Activated CD4-positive, alpha-beta memory T cell treated with anti-CD3 and anti-CD28 coated beads for 36 hours (primary cell): ENCODE data around the gene SDC4. TPM values are rescaled to one million over a fixed set of nuclear protein-coding genes. Genes with fewer than 3 reads are reported as not detected.

Source experiments
- CTCF ChIA-PET: fragments of 350-600 bp; sonication (Branson Sonifier 250); formaldehyde crosslinking; loops from one replicate; lab custom pipeline; 2021; ENCODE audit warnings: antibody characterized with exemption, inconsistent platforms; lab: Charles Lee
- POLR2A ChIA-PET: fragments of 350-600 bp; sonication (Branson Sonifier 250); formaldehyde crosslinking; loops from one replicate; lab custom pipeline; 2021; ENCODE audit warnings: antibody characterized with exemption; lab: Charles Lee
- DNase-seq: peaks from one replicate; pipeline ENCODE4 v3.0.0-alpha.2; 2020
- H3K27ac Mint-ChIP-seq: one replicate; pipeline ENCODE4 v1.8.0; 2021; ENCODE audit warnings: mixed read lengths
- H3K27me3 Mint-ChIP-seq: one replicate; pipeline ENCODE4 v1.8.0; 2021; ENCODE audit warnings: mixed read lengths
- H3K36me3 Mint-ChIP-seq: one replicate; pipeline ENCODE4 v1.8.0; 2021; ENCODE audit warnings: mixed read lengths
- H3K4me1 Mint-ChIP-seq: one replicate; pipeline ENCODE4 v1.8.0; 2021; ENCODE audit warnings: low read depth, mixed read lengths
- H3K4me3 Mint-ChIP-seq: one replicate; pipeline ENCODE4 v1.8.0; 2021; ENCODE audit warnings: mild to moderate bottlenecking, mixed read lengths
- H3K9me3 Mint-ChIP-seq: one replicate; pipeline ENCODE4 v1.8.0; 2021; ENCODE audit warnings: mixed read lengths
- intact Hi-C: fragments of 100-400 bp; cut with micrococcal nuclease; formaldehyde crosslinking; loops from one replicate; pipeline ENCODE4 v1.15.1; 2023
- total RNA-seq, 2 experiments: library from RNA; stranded (reverse); gene quantifications; one replicate each; pipeline ENCODE4 v1.2.3, GENCODE V29; 2021

Gene SDC4, protein sequence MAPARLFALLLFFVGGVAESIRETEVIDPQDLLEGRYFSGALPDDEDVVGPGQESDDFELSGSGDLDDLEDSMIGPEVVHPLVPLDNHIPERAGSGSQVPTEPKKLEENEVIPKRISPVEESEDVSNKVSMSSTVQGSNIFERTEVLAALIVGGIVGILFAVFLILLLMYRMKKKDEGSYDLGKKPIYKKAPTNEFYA
- total RNA-seq: 10 to 100 TPM; 67.8 to 69.8 TPM

GRCh38 chr20:45347936-45348778, at the start of gene SDC4:
Gene SDC4, minus strand, starts transcription at chr20:45348424. Its CDS starts 40 bp downstream, at chr20:45348384.
- Mint-ChIP-seq H3K9me3 (no peaks in the 10 kb centered on the region), H3K4me1 (peaks cover 43% of the 10 kb centered on the region), H3K36me3 (peaks cover 13% of the 10 kb centered on the region), H3K27me3 (no peaks in the 10 kb centered on the region), H3K4me3 (peak within 1 kb of the TSS; percentile 86), H3K27ac (peak within 1 kb of the TSS; percentile 76)
- ChIA-PET CTCF (interaction anchor here (0.7 to 5.3 kb wide), 8 partner anchors 11 to 88 kb away, joined by 3 to 33 read pairs (median 6); partner anchors contain the start of gene SYS1), POLR2A (interaction anchor here (0.6 to 3.6 kb wide), 5 partner anchors 8 to 403 kb away, joined by 3 to 16 read pairs (median 3); partner anchors contain the start of gene SYS1)
- peak; percentile 76 for DNase-seq
- intact Hi-C loops: loop anchor here (2.0 kb wide), 2 partner anchors 15 to 29 kb away; partner anchors contain the start of gene SYS1

DNA sequence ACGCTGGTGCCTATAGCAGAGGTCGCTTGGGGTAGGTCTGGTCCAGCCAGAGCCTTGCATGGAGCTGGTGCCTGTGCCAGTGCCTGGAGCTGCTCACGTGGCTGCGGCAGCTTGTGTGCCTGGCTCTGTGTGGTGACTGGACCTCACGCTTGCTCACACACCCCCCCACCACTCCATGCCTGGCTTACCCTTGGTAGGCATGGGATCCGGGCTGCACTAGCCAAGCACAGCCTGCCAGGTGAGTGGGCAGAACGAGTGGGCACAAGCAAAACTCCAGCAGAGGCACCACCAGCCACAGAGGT, 46.8 kb upstream of the SDC4 start:
- DNase-seq: no peak
- POLR2A ChIA-PET: no interaction called here
- Mint-ChIP-seq H3K4me3 (no peak overlapping the region), H3K9me3 (peaks cover 8% of the 10 kb centered on the region), H3K4me1 (peaks cover 8% of the 10 kb centered on the region), H3K36me3 (peaks cover 4% of the 10 kb centered on the region), H3K27me3 (no peaks in the 10 kb centered on the region), H3K27ac (no peak overlapping the region)
- intact Hi-C loops: no loop called here
- CTCF ChIA-PET: interaction anchor here (0.8 to 1.6 kb wide), 3 partner anchors 10 to 283 kb away, joined by 3 to 4 read pairs (median 4); partner anchors contain the start of gene SYS1

DNA sequence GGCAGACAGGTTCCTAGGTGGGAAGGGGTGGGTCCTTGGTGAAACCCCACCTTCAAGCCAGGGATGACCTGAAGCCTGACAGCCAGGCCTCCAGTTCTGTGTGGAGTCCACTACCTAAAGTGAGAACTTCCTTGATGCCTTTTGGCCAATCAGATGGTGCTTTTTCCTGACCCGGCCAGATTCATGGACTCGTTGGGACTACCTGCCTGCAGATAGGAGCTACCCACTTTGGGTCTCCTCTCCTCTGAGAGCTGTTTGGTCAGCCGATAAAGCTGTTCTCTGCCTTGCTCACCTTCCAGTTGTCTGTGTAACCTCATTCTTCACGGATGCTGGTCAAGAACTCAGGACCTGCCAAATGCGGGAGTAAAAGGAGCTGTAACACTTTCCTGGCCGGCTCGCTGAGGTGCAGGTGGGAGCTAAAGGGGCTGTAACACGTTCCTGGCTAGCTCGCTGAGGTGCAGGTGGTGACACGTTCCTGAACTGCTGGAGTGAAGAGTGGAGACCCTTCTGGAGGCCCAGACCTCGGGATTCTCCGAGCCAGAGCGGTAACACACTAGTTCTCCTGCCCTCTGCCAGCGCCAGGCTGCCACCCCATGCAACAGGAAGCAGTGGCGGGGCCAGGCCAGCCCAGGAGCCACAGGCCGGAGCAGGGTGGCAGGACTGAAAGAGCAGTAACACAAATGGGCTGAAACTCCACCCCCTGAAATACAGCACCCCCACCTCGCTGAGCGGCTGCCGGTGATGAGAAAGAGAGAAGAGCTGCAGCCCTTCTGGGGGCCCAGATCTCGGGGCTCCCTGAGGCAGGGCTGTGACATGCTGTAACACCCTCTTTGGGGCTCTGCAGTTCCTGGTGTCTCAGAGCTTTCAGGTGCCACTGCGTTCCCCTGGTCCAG, 46.2 kb upstream of the SDC4 start:
- H3K27me3 Mint-ChIP-seq: no peaks in the 10 kb centered on the region
- ChIA-PET CTCF (interaction anchor here (0.8 to 1.6 kb wide), 4 partner anchors 10 to 282 kb away, joined by 3 to 5 read pairs (median 4); partner anchors contain the start of gene SYS1), POLR2A (no interaction called here)
- intact Hi-C loops: no loop called here
- no peaks in the 10 kb centered on the region for H3K36me3 Mint-ChIP-seq
- H3K4me1 Mint-ChIP-seq: peaks cover 8% of the 10 kb centered on the region
- H3K27ac Mint-ChIP-seq: no peak overlapping the region
- H3K4me3 Mint-ChIP-seq: no peak overlapping the region
- DNase-seq: no peak
- peaks cover 2% of the 10 kb centered on the region for H3K9me3 Mint-ChIP-seq

GRCh38 chr20:45392733-45393132, 44.5 kb upstream of the SDC4 start:
- DNase-seq: no peak
- Mint-ChIP-seq H3K27ac (no peak overlapping the region), H3K4me1 (peaks cover 14% of the 10 kb centered on the region), H3K27me3 (no peaks in the 10 kb centered on the region), H3K36me3 (peaks cover 3% of the 10 kb centered on the region), H3K9me3 (no peaks in the 10 kb centered on the region), H3K4me3 (no peak overlapping the region)
- POLR2A ChIA-PET: no interaction called here
- intact Hi-C loops: no loop called here
- CTCF ChIA-PET: interaction anchor here (0.6 to 3.8 kb wide), 3 partner anchors 19 to 44 kb away, joined by 3 to 18 read pairs (median 5); partner anchors contain the start of gene SYS1

DNA sequence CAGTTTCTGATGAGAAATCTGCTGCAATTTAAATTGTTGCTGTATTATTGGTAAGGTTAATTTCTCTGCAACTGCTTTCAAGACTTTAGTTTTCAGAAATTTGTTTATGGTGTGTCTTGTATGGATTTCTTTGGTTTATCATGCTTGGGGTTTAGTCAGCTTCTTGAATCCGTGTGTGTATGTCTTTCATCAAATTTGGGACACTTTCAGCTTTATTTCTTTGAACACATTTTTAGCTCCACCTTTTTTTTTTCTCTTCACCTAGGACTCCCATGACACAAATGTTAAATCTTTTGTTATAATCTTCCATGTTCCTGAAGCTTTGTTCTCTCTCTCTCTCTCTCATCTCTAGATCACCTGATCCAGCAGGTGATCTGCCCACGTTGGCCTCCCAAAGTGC, 43.3 kb upstream of the SDC4 start:
- intact Hi-C loops: no loop called here
- H3K36me3 Mint-ChIP-seq: peaks cover 6% of the 10 kb centered on the region
- no peaks in the 10 kb centered on the region for H3K27me3 Mint-ChIP-seq
- no peak overlapping the region for H3K4me3 Mint-ChIP-seq
- ChIA-PET CTCF (interaction anchor here (1.6 to 3.8 kb wide), 2 partner anchors 18 to 29 kb away, joined by 5 to 18 read pairs; partner anchors contain the start of gene SYS1), POLR2A (no interaction called here)
- H3K4me1 Mint-ChIP-seq: peaks cover 24% of the 10 kb centered on the region
- DNase-seq: no peak
- H3K9me3 Mint-ChIP-seq: peaks cover 4% of the 10 kb centered on the region
- H3K27ac Mint-ChIP-seq: no peak overlapping the region

DNA sequence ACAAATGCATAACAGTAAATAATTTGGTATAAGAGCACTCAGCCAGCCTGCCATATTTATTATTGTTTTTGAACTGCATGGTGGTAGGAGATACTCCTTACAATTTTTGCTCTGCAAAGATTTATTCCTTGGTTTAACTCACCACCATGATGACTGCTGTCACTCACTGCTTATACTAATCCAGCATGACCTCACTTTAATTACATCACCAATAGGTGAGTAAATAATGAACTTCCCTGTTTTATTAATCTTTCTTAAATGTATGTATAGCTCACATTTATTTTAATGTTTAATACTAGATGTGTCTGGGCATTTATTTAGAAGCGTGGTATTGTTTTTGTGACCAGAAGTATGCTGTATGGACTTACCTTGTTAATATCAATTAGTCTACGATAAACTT, 42.7 kb upstream of the SDC4 start:
- no peak for DNase-seq
- H3K27ac Mint-ChIP-seq: no peak overlapping the region
- CTCF ChIA-PET: interaction anchor here (3.8 kb wide), 1 partner anchor 17 kb away, joined by 18 read pairs; no protein-coding TSS in a partner anchor
- peaks cover 24% of the 10 kb centered on the region for H3K4me1 Mint-ChIP-seq
- peaks cover 4% of the 10 kb centered on the region for H3K9me3 Mint-ChIP-seq
- H3K27me3 Mint-ChIP-seq: no peaks in the 10 kb centered on the region
- peaks cover 6% of the 10 kb centered on the region for H3K36me3 Mint-ChIP-seq
- H3K4me3 Mint-ChIP-seq: no peak overlapping the region
- intact Hi-C loops: no loop called here
- POLR2A ChIA-PET: no interaction called here

DNA sequence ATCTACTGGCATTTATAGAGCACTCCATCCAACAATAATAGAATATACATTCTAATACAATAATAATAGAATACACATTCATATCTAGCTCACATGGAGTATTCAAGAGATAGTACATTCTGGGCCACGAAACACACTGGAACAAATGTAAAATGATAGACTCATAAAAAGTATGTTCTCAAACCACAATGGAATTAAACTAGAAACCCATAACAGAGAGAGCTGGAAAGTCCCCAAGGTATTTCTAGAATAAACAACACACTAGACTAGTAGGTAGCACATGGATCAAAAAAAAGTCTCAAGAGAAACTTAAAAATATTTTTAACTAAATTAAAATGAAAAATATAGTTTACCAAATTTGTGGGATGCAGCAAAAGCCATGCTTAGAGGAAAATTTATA, 39.0 kb upstream of the SDC4 start:
- Mint-ChIP-seq H3K27me3 (no peaks in the 10 kb centered on the region), H3K4me1 (peaks cover 24% of the 10 kb centered on the region), H3K9me3 (peaks cover 4% of the 10 kb centered on the region), H3K27ac (no peak overlapping the region), H3K4me3 (no peak overlapping the region), H3K36me3 (peaks cover 6% of the 10 kb centered on the region)
- intact Hi-C loops: no loop called here
- ChIA-PET POLR2A (interaction anchor here (1.1 to 1.2 kb wide), 2 partner anchors 13 to 28 kb away, joined by 3 read pairs; no protein-coding TSS in a partner anchor), CTCF (interaction anchor here (1.0 to 1.8 kb wide), 6 partner anchors 14 to 63 kb away, joined by 3 to 18 read pairs (median 6); partner anchors contain the start of gene SYS1)
- DNase-seq: no peak

- H3K27me3 Mint-ChIP-seq: no peaks in the 10 kb centered on the region
- CTCF ChIA-PET: interaction anchor here (8.0 to 21.4 kb wide), 2 partner anchors 17 to 58 kb away, joined by 175 to 503 read pairs; partner anchors contain the start of gene SYS1
- no peaks in the 10 kb centered on the region for H3K36me3 Mint-ChIP-seq
- no peak within 1 kb of the TSS for H3K4me3 Mint-ChIP-seq
- H3K9me3 Mint-ChIP-seq: no peaks in the 10 kb centered on the region
- intact Hi-C loops: no loop called here
- POLR2A ChIA-PET: no interaction called here
- no peak within 1 kb of the TSS for H3K27ac Mint-ChIP-seq
- DNase-seq: no peak
- peaks cover 10% of the 10 kb centered on the region for H3K4me1 Mint-ChIP-seq
These were observed 30.0 kb upstream of the SDC4 start, which contains the start of gene TP53TG5 for GRCh38 chr20:45378191-45378590. Gene TP53TG5, minus strand, starts transcription at chr20:45378325. Its CDS starts 89 bp downstream, at chr20:45378236.

DNA sequence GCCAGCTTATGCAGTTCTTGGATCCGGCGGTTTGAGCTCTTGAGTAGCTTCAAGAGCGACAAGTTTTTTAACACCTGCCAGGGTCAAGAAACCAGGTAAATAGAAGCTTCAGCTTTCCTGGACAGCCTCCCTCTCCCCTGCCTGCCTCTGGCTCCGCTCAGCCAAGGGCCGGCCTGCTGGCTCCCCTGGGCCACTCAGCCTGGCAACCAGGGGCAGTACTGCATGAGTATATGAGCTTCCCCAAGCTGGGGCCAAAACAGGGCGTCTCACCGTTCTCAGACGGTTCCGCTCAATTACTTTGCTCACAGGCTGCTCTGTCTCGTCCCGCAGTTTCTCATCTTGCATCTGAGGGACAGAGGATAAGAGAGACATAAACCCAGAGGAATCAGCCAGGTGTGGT, 29.0 kb upstream of the SDC4 start:
- ChIA-PET CTCF (interaction anchor here (0.8 to 21.4 kb wide), 5 partner anchors 16 to 394 kb away, joined by 3 to 503 read pairs (median 41); partner anchors contain the start of gene SYS1), POLR2A (no interaction called here)
- intact Hi-C loops: no loop called here
- H3K27me3 Mint-ChIP-seq: no peaks in the 10 kb centered on the region
- no peaks in the 10 kb centered on the region for H3K9me3 Mint-ChIP-seq
- H3K27ac Mint-ChIP-seq: no peak overlapping the region
- H3K4me1 Mint-ChIP-seq: peaks cover 16% of the 10 kb centered on the region
- no peak for DNase-seq
- no peaks in the 10 kb centered on the region for H3K36me3 Mint-ChIP-seq
- no peak overlapping the region for H3K4me3 Mint-ChIP-seq

- no peaks in the 10 kb centered on the region for H3K9me3 Mint-ChIP-seq
- H3K27me3 Mint-ChIP-seq: no peaks in the 10 kb centered on the region
- CTCF ChIA-PET: interaction anchor here (1.0 to 21.4 kb wide), 11 partner anchors 11 to 396 kb away, joined by 3 to 503 read pairs (median 15); partner anchors contain the start of genes PIGT and SYS1
- POLR2A ChIA-PET: interaction anchor here (1.5 to 2.5 kb wide), 2 partner anchors 13 to 62 kb away, joined by 3 to 15 read pairs; no protein-coding TSS in a partner anchor
- no peak overlapping the region for H3K27ac Mint-ChIP-seq
- peaks cover 20% of the 10 kb centered on the region for H3K4me1 Mint-ChIP-seq
- intact Hi-C loops: loop anchor here (1.0 kb wide), 1 partner anchor 62 kb away; no protein-coding TSS in a partner anchor
- DNase-seq: no peak
- H3K36me3 Mint-ChIP-seq: no peaks in the 10 kb centered on the region
- H3K4me3 Mint-ChIP-seq: no peak overlapping the region
These were observed 26.7 kb upstream of the SDC4 start for GRCh38 chr20:45374966-45375365.

- intact Hi-C loops: loop anchor here (1.0 kb wide), 1 partner anchor 63 kb away; no protein-coding TSS in a partner anchor
- ChIA-PET POLR2A (interaction anchor here (0.8 to 2.5 kb wide), 9 partner anchors 11 to 63 kb away, joined by 3 to 19 read pairs (median 6); partner anchors contain the start of genes PIGT and SYS1), CTCF (interaction anchor here (0.6 to 21.4 kb wide), 36 partner anchors 12 to 609 kb away, joined by 3 to 503 read pairs (median 8); partner anchors contain the start of genes PIGT, SYS1 and WFDC10A)
- no peaks in the 10 kb centered on the region for H3K27me3 Mint-ChIP-seq
- DNase-seq: no peak
- no peak overlapping the region for H3K4me3 Mint-ChIP-seq
- H3K27ac Mint-ChIP-seq: no peak overlapping the region
- no peaks in the 10 kb centered on the region for H3K36me3 Mint-ChIP-seq
- peaks cover 20% of the 10 kb centered on the region for H3K4me1 Mint-ChIP-seq
- no peaks in the 10 kb centered on the region for H3K9me3 Mint-ChIP-seq
These were observed 25.9 kb upstream of the SDC4 start for GRCh38 chr20:45374101-45374467.
